EL (cell line): ENCODE data around the gene RBBP6.
A peak's percentile ranks its signal among the peaks of the same experiment; 100 is the strongest.
"Not testable (repeated sequence)": the region's sequence is repeated elsewhere in the genome, so short reads cannot be mapped to it uniquely, and the experiment has no call there.

Experiments used
- DNase-seq: peaks from one replicate; pipeline ENCODE4 v3.0.0-alpha.2; 2016

The RBBP6 gene

GRCh38 chr16:24573141-24573540, 33.8 kb downstream of the RBBP6 start:
- DNase-seq = no peak

GRCh38 chr16:24574515-24575485, 35.4 kb downstream of the RBBP6 start:
- not testable (repeated sequence) for DNase-seq

GRCh38 chr16:24575791-24576190, 36.4 kb downstream of the RBBP6 start:
- DNase-seq = not testable (repeated sequence)

GRCh38 chr16:24577167-24577566, 37.8 kb downstream of the RBBP6 start:
- peak; percentile 9 for DNase-seq

GRCh38 chr16:24580665-24581064, 41.3 kb downstream of the RBBP6 start:
- DNase-seq = peak; percentile 38

- no peak for DNase-seq
These were observed 44.1 kb downstream of the RBBP6 start for GRCh38 chr16:24583494-24583893.

GRCh38 chr16:24589997-24590396, 50.6 kb downstream of the RBBP6 start:
- DNase-seq = no peak

GRCh38 chr16:24598777-24599437, 59.5 kb downstream of the RBBP6 start:
- no peak for DNase-seq

- no peak for DNase-seq
These were observed 70.0 kb downstream of the RBBP6 start for GRCh38 chr16:24609417-24609739.

GRCh38 chr16:24609740-24610415, 70.5 kb downstream of the RBBP6 start:
- peak; percentile 22 for DNase-seq

GRCh38 chr16:24610416-24610755, 71.0 kb downstream of the RBBP6 start:
- DNase-seq = peak; percentile 48

- no peak for DNase-seq
These were observed 71.9 kb downstream of the RBBP6 start for GRCh38 chr16:24611310-24611709.

GRCh38 chr16:24612656-24613055, 73.3 kb downstream of the RBBP6 start:
- no peak for DNase-seq

GRCh38 chr16:24613267-24613666, 73.9 kb downstream of the RBBP6 start:
- DNase-seq = not testable (repeated sequence)

GRCh38 chr16:24617502-24617901, 78.1 kb downstream of the RBBP6 start:
- DNase-seq = no peak
